HT1080 (cell line): ENCODE results near the gene CD58. TPM values are rescaled to one million over a fixed set of nuclear protein-coding genes. Genes with fewer than 3 reads are reported as not detected.

Experiments used
- DNase-seq: peaks from one replicate; pipeline ENCODE4 v3.0.0-alpha.2; 2015; ENCODE audit warnings: low read depth
- total RNA-seq: library from RNA; depleted of rRNA; stranded (reverse); fragments of >200 nt; shearing (Covaris generic); gene quantifications from 2 replicates; pipeline ENCODE4 v1.2.3, GENCODE V29; 2014

The CD58 gene
- total RNA-seq, 1 experiment from 2014 or later, result 43.8 TPM

DNA sequence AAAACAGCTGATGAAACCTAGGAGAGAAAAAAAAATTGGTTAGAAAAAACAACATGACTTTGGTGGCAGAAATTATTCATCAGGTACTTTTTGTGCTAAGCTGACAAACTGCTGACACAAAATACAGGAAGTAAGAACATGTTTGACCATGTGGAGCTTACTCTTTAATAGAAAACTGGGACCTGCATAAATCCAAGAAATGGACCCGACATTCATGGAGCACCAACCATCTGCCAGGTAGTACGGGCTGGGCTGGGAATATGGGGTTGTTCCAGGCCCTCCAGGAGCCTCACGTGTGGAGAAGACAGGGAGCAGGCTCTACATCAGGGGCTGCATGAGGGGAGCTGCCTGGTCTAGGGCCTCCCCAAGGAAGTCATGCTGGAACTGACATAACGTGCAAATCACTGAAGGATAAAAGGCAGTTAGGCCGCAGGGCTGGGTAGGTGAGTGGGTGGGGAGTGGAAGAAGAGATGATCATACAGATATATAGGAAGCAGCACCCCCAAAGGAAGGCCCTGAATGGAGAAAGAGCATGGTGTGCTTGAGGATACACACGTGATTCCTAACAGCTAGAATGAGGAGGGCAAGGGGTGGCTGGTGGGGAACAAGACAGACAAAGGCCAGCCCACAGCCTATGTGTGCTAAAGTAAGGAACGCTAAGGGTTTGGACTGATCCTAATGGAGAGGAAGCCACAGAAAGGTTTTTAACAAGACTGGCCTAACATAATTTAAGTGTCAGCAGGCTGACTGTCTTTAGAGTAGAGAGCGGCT lies 26.1 kb downstream of the CD58 start:
- no peak for DNase-seq

DNA sequence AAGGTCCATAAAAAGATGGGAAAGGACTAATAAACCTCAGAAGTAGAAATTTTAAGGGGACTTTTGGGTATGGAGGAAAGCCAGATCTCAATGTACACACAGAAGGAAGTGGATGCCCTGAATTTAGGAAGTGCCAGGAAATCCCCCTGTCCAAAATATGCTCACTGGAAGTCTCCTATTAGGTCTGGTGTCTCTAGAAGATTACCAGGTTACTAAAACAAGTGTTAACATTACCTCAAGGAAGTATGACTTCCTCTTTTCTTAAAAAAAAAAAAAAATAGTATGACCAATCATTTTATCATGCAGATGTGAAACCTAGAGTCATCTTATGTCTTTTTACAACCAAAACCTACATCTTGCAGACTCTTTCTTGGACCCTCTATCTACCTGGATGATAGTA lies 30.7 kb downstream of the CD58 start:
- peak; percentile 21 for DNase-seq

DNA sequence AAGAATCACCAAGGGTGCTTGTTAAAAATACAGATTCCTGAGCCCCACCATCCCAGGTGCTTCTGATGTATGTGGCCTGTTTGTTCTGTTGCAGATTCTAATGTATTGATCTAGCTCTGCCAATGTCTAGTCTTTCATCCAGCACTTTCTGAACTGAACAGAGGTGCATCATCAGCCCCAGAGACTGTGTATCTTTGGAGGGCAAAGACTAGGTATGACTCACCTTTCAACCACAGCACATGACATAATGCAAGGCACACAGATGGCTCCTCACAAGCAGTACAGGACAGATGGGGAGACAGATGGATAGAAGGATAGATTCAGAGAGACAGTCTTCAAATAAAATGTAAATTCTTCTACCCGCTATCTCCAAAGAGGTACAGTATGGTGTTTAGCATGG lies 32.3 kb downstream of the CD58 start:
- DNase-seq, result peak; percentile 80

GRCh38 chr1:116537898-116538297 lies 32.9 kb downstream of the CD58 start:
- no peak for DNase-seq

- DNase-seq, result no peak
Measured at GRCh38 chr1:116537040-116537831, 33.6 kb downstream of the CD58 start.

DNA sequence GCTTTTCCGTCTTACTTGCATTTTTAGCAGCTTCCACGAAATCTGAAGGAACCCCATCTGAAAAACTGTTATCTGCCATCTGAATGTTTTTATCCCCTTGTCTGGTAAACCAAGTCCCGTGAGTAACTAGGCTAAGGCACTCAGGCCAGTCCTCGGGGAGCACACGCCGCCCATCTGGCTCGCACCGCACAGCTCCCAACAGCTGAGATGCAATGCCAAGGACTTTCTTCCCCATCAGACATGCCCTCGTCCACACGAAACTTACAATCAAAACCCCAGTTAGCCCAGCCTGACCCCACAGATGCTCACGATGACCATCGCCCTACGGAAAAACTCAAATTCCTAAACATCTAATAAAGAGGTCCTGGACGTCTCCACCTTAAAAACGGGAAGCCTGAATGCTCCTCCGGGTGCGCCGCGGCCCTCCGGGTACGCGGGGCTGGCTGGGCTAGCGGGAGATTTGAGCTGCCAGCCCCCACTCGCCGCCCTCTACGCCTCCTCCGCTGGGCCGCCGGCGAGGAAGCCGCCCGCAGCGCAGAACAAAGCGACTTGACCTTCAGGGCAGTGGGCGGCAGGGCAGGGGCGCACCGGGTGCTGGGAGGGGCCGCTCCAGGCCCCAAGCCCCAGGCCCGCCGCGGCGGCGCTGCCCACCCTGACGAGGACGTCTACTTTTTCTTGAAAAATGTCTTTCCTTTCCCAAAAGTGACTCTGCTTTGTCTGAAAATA lies 36.6 kb downstream of the CD58 start:
- DNase-seq, result no peak

DNA sequence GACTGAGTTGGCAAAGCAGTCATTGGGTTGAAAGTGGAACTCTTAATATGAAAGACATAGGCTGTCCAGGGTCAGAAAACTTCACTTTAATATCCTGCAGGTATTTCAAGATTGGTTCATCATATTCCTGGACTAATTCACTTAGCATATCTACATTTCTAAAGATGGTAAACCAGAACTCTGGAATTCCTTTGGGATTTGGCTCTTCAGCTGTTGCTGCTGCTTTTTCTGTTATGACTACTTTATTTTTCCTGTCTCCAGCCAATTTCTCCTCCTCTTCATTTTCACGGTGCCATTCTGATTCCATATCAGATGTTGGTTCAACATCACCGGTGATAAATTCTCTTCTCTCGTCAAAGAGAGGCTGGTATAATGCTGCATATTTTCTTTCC lies 37.4 kb downstream of the CD58 start:
- no peak for DNase-seq

GRCh38 chr1:116532671-116533428 lies 38.0 kb downstream of the CD58 start:
- DNase-seq, result no peak

DNA sequence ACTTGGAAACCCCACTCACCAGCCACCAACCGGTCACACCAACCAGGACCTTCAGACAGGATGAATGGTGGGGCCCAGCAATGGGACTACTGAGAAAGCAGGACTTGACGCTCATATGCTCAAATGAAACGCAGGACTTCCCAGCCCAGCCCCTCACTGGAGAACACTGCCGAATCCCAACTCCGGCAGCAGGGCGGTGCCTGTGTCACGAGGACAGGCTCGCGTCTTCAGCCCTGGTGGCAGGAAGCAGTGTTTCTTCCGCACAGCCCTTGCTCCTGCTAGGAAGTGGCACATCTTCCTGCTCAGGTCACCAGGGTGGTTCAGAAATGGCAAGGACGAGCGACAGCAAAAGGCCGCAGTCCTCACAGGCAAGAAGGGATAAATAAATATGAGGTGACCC lies 38.9 kb downstream of the CD58 start:
- DNase-seq, result no peak

DNA sequence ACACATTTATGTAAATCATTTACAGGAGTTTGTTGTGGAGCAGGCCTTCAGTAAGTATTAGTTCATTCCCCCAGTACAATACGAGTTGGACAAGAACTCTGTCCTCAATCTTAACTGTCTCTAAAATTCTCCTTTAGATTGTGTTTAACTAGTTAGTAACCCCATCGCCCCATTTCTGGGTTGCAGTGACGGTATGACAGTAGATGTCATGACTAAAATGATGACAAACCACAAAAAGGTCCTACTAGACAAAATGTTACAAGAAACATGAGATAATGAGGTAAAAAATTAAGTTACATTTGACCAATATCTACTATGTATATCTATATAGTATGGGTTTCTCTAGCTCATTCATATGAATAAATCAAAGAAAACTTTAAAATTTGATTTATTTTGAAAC lies 41.1 kb downstream of the CD58 start:
- no peak for DNase-seq

DNA sequence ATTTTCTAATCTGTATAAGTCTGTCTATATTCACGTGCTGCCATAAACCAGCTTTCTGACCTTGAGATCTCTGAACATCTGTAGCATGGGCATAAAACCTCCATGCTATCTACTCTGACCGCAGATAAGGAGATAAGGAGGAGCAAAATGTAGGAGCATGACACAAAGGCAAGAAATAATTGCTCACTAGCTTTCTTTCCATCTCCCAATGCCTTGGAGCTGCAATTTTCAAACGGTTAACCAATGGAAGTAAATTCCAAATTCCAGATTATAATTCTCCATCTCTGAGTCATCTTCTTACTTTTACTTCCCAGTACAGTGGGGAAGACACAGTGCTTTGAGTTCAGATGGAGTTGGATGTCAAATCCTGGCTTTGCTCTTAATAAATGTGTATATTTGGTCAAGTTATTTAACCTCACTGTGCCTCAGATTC lies 41.6 kb downstream of the CD58 start:
- peak; percentile 20 for DNase-seq

- no peak for DNase-seq
Measured at GRCh38 chr1:116528329-116529083, 42.3 kb downstream of the CD58 start.

GRCh38 chr1:116525440-116525839 lies 45.4 kb downstream of the CD58 start:
- no peak for DNase-seq

GRCh38 chr1:116521186-116521585 lies 49.6 kb downstream of the CD58 start:
- DNase-seq, result peak; percentile 85

GRCh38 chr1:116518400-116518799 lies 52.4 kb downstream of the CD58 start:
- DNase-seq, result no peak

GRCh38 chr1:116516631-116517030 lies 54.2 kb downstream of the CD58 start:
- DNase-seq, result no peak

GRCh38 chr1:116515702-116516101 lies 55.1 kb downstream of the CD58 start:
- DNase-seq, result no peak

- peak; percentile 96 for DNase-seq
Measured at GRCh38 chr1:116514708-116515525, 55.9 kb downstream of the CD58 start.

DNA sequence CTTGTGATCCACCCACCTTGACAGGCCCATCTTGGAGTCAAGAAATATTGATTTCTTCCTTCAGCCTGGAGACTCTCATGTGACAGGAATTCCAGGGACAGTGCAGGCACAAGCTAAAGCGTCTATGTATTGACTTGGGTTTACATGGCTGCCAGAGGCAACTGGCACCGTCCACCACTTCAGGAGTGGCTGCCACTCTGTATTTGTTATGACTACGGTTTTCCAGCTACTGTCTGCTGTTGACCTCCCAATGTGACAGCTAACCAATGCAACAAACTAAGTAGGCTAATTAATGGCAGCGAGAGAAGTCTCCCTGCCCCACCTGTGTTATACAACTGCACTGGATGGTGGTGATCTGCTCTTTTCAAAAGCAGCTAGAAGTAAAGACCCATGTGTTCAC lies 56.9 kb downstream of the CD58 start:
- DNase-seq, result no peak
